ENCODE data around the gene MPP4. TPM values are rescaled to one million over a fixed set of nuclear protein-coding genes. Genes with fewer than 3 reads are reported as not detected.

The MPP4 gene
- total RNA-seq, 3 donors from 2014 or later (not counting 1 experiment from before 2014, with no cell fraction given), result 0.15 to 0.45 TPM; not detected in 1

GRCh38 chr2:201600906-201601305 lies 97.5 kb downstream of the MPP4 start:
- peaks cover 22 to 29% of the 10 kb centered on the region in 2 donors for H3K27me3 Mint-ChIP-seq (ENCODE audit: low read depth in 2 of 2)
- H3K9me3 Mint-ChIP-seq, result peaks cover 0 to 10% of the 10 kb centered on the region in 2 donors
- WGBS (ENCODE audit: insufficient coverage), result no CpG with 5 or more reads among the region's 3 CpGs
- H3K36me3 ChIP-seq (ENCODE audit: control insufficient read depth, insufficient read depth, low read length), result no peaks in the 10 kb centered on the region
- no peak for ATAC-seq
- H3K4me3 Mint-ChIP-seq, result no peak overlapping the region
- no peak overlapping the region for H3K4me3 ChIP-seq (ENCODE audit: low read length)
- no peak for DNase-seq
- TF ChIP-seq CTCF (IDR thresholded peaks at IDR 0.05), result no peak
- no peaks in the 10 kb centered on the region for H3K4me1 Mint-ChIP-seq
- H3K27ac ChIP-seq (ENCODE audit: low read length), result no peak overlapping the region
- intact Hi-C loops (cut with micrococcal nuclease), result no loop called here
- no peaks in the 10 kb centered on the region for H3K36me3 Mint-ChIP-seq
- H3K27me3 ChIP-seq (ENCODE audit: control insufficient read depth, insufficient read depth, low read length), result peaks cover 9% of the 10 kb centered on the region
- no peaks in the 10 kb centered on the region for H3K9me3 ChIP-seq (ENCODE audit: control insufficient read depth, insufficient read depth, low read length)
- H3K4me1 ChIP-seq (ENCODE audit: control insufficient read depth, insufficient read depth, low read length), result no peaks in the 10 kb centered on the region
- H3K27ac Mint-ChIP-seq, result no peak overlapping the region

- 83% methylated on average over 8 of the region's 8 CpGs for WGBS (ENCODE audit: insufficient coverage)
- no peak for DNase-seq
Observed at GRCh38 chr2:201597397-201597796, 101.0 kb downstream of the MPP4 start.

More at GRCh38 chr2:201597397-201597796, 101.0 kb downstream of the MPP4 start:
- TF ChIP-seq CTCF (IDR thresholded peaks at IDR 0.05), result no peak
- Histone ChIP-seq H3K36me3 (ENCODE audit: control insufficient read depth, insufficient read depth, low read length) (no peaks in the 10 kb centered on the region), H3K27me3 (ENCODE audit: control insufficient read depth, insufficient read depth, low read length) (no peaks in the 10 kb centered on the region), H3K27ac (ENCODE audit: low read length) (no peak overlapping the region), H3K4me3 (ENCODE audit: low read length) (no peak overlapping the region), H3K9me3 (ENCODE audit: control insufficient read depth, insufficient read depth, low read length) (no peaks in the 10 kb centered on the region), H3K4me1 (ENCODE audit: control insufficient read depth, insufficient read depth, low read length) (no peaks in the 10 kb centered on the region)
- Mint-ChIP-seq H3K4me3 (no peak overlapping the region), H3K36me3 (no peaks in the 10 kb centered on the region), H3K27me3 (ENCODE audit: low read depth in 2 of 2) (peaks cover 0 to 22% of the 10 kb centered on the region in 2 donors), H3K4me1 (no peaks in the 10 kb centered on the region), H3K27ac (no peak overlapping the region), H3K9me3 (peaks cover 0 to 10% of the 10 kb centered on the region in 2 donors)
- ATAC-seq, result no peak
- intact Hi-C loops (cut with micrococcal nuclease), result no loop called here

Other genes with a start within 250 kb of the MPP4 start
- 10 to 100 TPM; 19.2 to 29.4 (median 26.2) TPM for gene TRAK2, start 247.2 kb downstream of the MPP4 start, total RNA-seq
- 10 to 100 TPM; 11.8 to 15.3 (median 14.7) TPM for gene STRADB, start 246.9 kb downstream of the MPP4 start, total RNA-seq
- 1 to 10 TPM; 2.8 to 3.9 (median 3.4) TPM for gene TMEM237, start 55.1 kb downstream of the MPP4 start, total RNA-seq
- 10 to 100 TPM; 15.0 to 28.6 (median 19.1) TPM for gene ALS2, start 82.3 kb upstream of the MPP4 start, total RNA-seq
- gene CDK15, start 107.9 kb upstream of the MPP4 start, total RNA-seq, result 1 to 10 TPM in 1 of 3 donors, under 1 TPM in 1, not detected in 1; 0.72 to 2.5 TPM